H9 (cell line): ENCODE results near the gene KCTD21. TPM values are rescaled to one million over a fixed set of nuclear protein-coding genes. Genes with fewer than 3 reads are reported as not detected.

Source experiments
- DNase-seq: peaks from one replicate; pipeline ENCODE4 v3.0.0-alpha.2; 2017
- H2AFZ ChIP-seq: one replicate; pipeline ENCODE4 v1.6.1; 2013; ENCODE audit warnings: mild to moderate bottlenecking, low read length, control low read depth, moderate library complexity
- H2AK5ac ChIP-seq: 2 replicates; pipeline ENCODE4 v1.6.1; 2013; ENCODE audit warnings: low read length, control low read depth, mixed read lengths; ENCODE audit not compliant: insufficient read length
- H2BK120ac ChIP-seq: one replicate; pipeline ENCODE4 v1.6.1; 2013; ENCODE audit warnings: low read depth, mild to moderate bottlenecking, low read length, control low read depth, inconsistent platforms; ENCODE audit not compliant: poor library complexity, severe bottlenecking
- H2BK12ac ChIP-seq: 2 replicates; pipeline ENCODE4 v1.6.1; 2013; ENCODE audit warnings: low read length, control low read depth, mixed read lengths, low read depth; ENCODE audit not compliant: insufficient read length
- H2BK15ac ChIP-seq: 2 replicates; pipeline ENCODE4 v1.6.1; 2013; ENCODE audit warnings: low read depth, low read length, control low read depth
- H2BK20ac ChIP-seq: one replicate; pipeline ENCODE4 v1.6.1; 2013; ENCODE audit warnings: low read depth, mild to moderate bottlenecking, low read length, control low read depth, inconsistent platforms; ENCODE audit not compliant: poor library complexity, severe bottlenecking
- H2BK5ac ChIP-seq: 2 replicates; pipeline ENCODE4 v1.6.1; 2013; ENCODE audit warnings: low read length, control low read depth, mixed read lengths; ENCODE audit not compliant: insufficient read length
- H3K14ac ChIP-seq: 2 replicates; pipeline ENCODE4 v1.6.1; 2013; ENCODE audit warnings: low read length, control low read depth; ENCODE audit not compliant: insufficient read depth
- H3K18ac ChIP-seq: 2 replicates; pipeline ENCODE4 v1.6.1; 2013; ENCODE audit warnings: low read depth, mild to moderate bottlenecking, mixed read lengths, low read length, control low read depth; ENCODE audit not compliant: insufficient read length
- H3K23ac ChIP-seq: 2 replicates; pipeline ENCODE4 v1.6.1; 2013; ENCODE audit warnings: low read length, control low read depth, mixed read lengths, low read depth; ENCODE audit not compliant: insufficient read length
- H3K23me2 ChIP-seq: 2 replicates; pipeline ENCODE4 v1.6.1; 2013; ENCODE audit warnings: low read depth, mild to moderate bottlenecking, mixed read lengths, low read length, control low read depth; ENCODE audit not compliant: insufficient read length, poor library complexity, severe bottlenecking
- H3K27ac ChIP-seq: 2 replicates; pipeline ENCODE4 v1.5.1; 2013; ENCODE audit warnings: low read length, control low read depth, mixed read lengths, low read depth; ENCODE audit not compliant: insufficient read length
- H3K27me3 ChIP-seq: 2 replicates; pipeline ENCODE4 v1.6.1; 2013; ENCODE audit warnings: low read length, control low read depth, inconsistent platforms; ENCODE audit not compliant: insufficient read depth
- H3K4ac ChIP-seq: 2 replicates; pipeline ENCODE4 v1.6.1; 2013; ENCODE audit warnings: low read depth, mild to moderate bottlenecking, control low read depth, inconsistent platforms, low read length, moderate library complexity
- H3K4me1 ChIP-seq: 2 replicates; pipeline ENCODE4 v1.6.1; 2013; ENCODE audit warnings: low read length, control low read depth, inconsistent platforms; ENCODE audit not compliant: insufficient read depth
- H3K4me2 ChIP-seq: 2 replicates; pipeline ENCODE4 v1.6.1; 2013; ENCODE audit warnings: low read length, control low read depth, mixed read lengths; ENCODE audit not compliant: insufficient read length, insufficient read depth
- H3K56ac ChIP-seq: 2 replicates; pipeline ENCODE4 v1.6.1; 2013; ENCODE audit warnings: low read depth, mild to moderate bottlenecking, mixed read lengths, low read length, control low read depth; ENCODE audit not compliant: insufficient read length
- H3K79me1 ChIP-seq: 2 replicates; pipeline ENCODE4 v1.6.1; 2013; ENCODE audit warnings: low read depth, mild to moderate bottlenecking, moderate library complexity, low read length, control low read depth, inconsistent platforms; ENCODE audit not compliant: insufficient read depth, poor library complexity, severe bottlenecking
- H3K79me2 ChIP-seq: 2 replicates; pipeline ENCODE4 v1.6.1; 2013; ENCODE audit warnings: low read length, control low read depth, inconsistent platforms; ENCODE audit not compliant: insufficient read depth
- H3K9ac ChIP-seq: 2 replicates; pipeline ENCODE4 v1.6.1; 2013; ENCODE audit warnings: low read length, control low read depth, mixed read lengths; ENCODE audit not compliant: insufficient read length; ENCODE audit errors: extremely low read depth
- H3K9me3 ChIP-seq: one replicate; pipeline ENCODE4 v1.6.1; 2013; ENCODE audit warnings: low read depth, low read length, inconsistent platforms; ENCODE audit not compliant: control insufficient read depth
- H3T11ph ChIP-seq: one replicate; pipeline ENCODE4 v1.6.1; 2013; ENCODE audit warnings: mild to moderate bottlenecking, low read length, control low read depth, inconsistent platforms
- H4K20me1 ChIP-seq: one replicate; pipeline ENCODE4 v1.6.1; 2013; ENCODE audit not compliant: control insufficient read depth, insufficient read length, insufficient read depth
- H4K5ac ChIP-seq: 2 replicates; pipeline ENCODE4 v1.6.1; 2013; ENCODE audit warnings: low read depth, mild to moderate bottlenecking, mixed read lengths, low read length, control low read depth; ENCODE audit not compliant: insufficient read length
- H4K8ac ChIP-seq: replicated peaks from 2 replicates; pipeline ENCODE4 v1.6.1; 2013; ENCODE audit warnings: low read length, control low read depth, mixed read lengths, low read depth; ENCODE audit not compliant: insufficient read length
- H4K91ac ChIP-seq: 2 replicates; pipeline ENCODE4 v1.6.1; 2013; ENCODE audit warnings: low read depth, mild to moderate bottlenecking, moderate library complexity, mixed read lengths, low read length, control low read depth; ENCODE audit not compliant: insufficient read length
- H3K27ac Mint-ChIP-seq, 3 experiments: 2 replicates in 2 of 3; 3 replicates in 1 of 3; pipeline ENCODE4 v1.8.0; 2020 to 2021; ENCODE audit warnings: mixed read lengths in 3 of 3, mild to moderate bottlenecking in 1 of 3, moderate library complexity in 1 of 3
- H3K27me3 Mint-ChIP-seq: 2 replicates; pipeline ENCODE4 v1.8.0; 2021; ENCODE audit warnings: low read depth, mild to moderate bottlenecking, moderate library complexity, mixed read lengths
- H3K36me3 Mint-ChIP-seq, 3 experiments: 2 replicates in 2 of 3; 3 replicates in 1 of 3; pipeline ENCODE4 v1.8.0; 2020 to 2021; ENCODE audit warnings: low read depth in 3 of 3, mixed read lengths in 3 of 3; ENCODE audit not compliant: insufficient read depth in 1 of 3
- H3K4me1 Mint-ChIP-seq, 2 experiments: 2 replicates each; pipeline ENCODE4 v1.8.0; 2020; ENCODE audit warnings: mixed read lengths in 2 of 2
- H3K4me3 Mint-ChIP-seq, 2 experiments: 2 replicates in 1 of 2; 3 replicates in 1 of 2; pipeline ENCODE4 v1.8.0; 2020 to 2021; ENCODE audit warnings: mild to moderate bottlenecking in 2 of 2, mixed read lengths in 2 of 2, moderate library complexity in 1 of 2
- H3K9me3 Mint-ChIP-seq, 2 experiments: 2 replicates in 1 of 2; 3 replicates in 1 of 2; pipeline ENCODE4 v1.8.0; 2020; ENCODE audit warnings: mild to moderate bottlenecking in 2 of 2, mixed read lengths in 2 of 2, moderate library complexity in 1 of 2
- WGBS: extraction: QIAGEN DNeasy Blood & Tissue Kit; methylation state at CpG from one replicate; pipeline ENCODE4 v1.1.7; 2013; ENCODE audit warnings: missing lambda C conversion rate, low lambda C conversion rate, mixed read lengths; ENCODE audit not compliant: insufficient read length; ENCODE audit errors: extremely low coverage; 5-methylcytosine and 5-hydroxymethylcytosine counted together
- total RNA-seq: library from RNA; stranded (reverse); gene quantifications from 2 replicates; pipeline ENCODE4 v1.2.1, GENCODE V29; 2021
- TF ChIP-seq, protein P1 (sequence below): fragments of 200-600 bp; sonication (generic); conservative IDR thresholded peaks from 3 replicates; pipeline ENCODE4 v1.8.0; 2021; ENCODE audit warnings: antibody characterized with exemption, mild to moderate bottlenecking

Gene KCTD21
- total RNA-seq, 1 experiment from 2014 or later: 4.0 TPM

DNA sequence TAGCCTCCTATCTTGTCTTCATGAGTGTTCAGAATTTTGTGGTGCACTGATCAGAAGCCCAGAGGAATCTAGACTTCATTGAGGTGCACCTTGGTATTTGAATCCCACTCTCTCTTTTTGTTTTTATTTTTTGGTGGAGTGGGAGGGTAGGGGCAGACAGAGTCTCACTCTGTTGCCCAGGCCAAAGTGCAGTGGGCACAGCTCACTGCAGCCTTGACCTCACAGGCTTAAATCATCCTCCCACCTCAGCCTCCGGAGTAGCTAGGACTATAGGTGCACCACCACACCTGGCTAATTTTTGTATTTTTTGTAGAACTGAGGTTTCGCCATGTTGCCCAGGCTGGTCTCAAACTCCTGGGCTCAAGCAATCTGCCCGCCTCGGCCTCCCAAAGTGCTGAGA, 38.1 kb downstream of the KCTD21 start:
- Histone ChIP-seq H4K91ac (no peak overlapping the region), H3K27ac (no peak overlapping the region), H2BK5ac (no peak overlapping the region), H4K20me1 (no peaks in the 10 kb centered on the region), H2BK20ac (no peak overlapping the region), H3K23ac (no peak overlapping the region), H2BK15ac (no peak overlapping the region), H3K9me3 (no peaks in the 10 kb centered on the region), H2AFZ (no peak overlapping the region), H3K27me3 (no peaks in the 10 kb centered on the region), H3K4me2 (no peak overlapping the region), H4K8ac (no peak overlapping the region), H3K18ac (no peak overlapping the region), H2AK5ac (no peak overlapping the region), H4K5ac (no peak overlapping the region), H3K9ac (no peak overlapping the region), H3K14ac (no peak overlapping the region), H2BK120ac (no peak overlapping the region), H3K23me2 (no peaks in the 10 kb centered on the region), H3T11ph (no peak overlapping the region), H3K4ac (no peak overlapping the region), H3K79me1 (no peaks in the 10 kb centered on the region), H2BK12ac (no peak overlapping the region), H3K4me1 (no peaks in the 10 kb centered on the region), H3K56ac (no peak overlapping the region), H3K79me2 (no peaks in the 10 kb centered on the region)
- peaks cover 8 to 9% of the 10 kb centered on the region in 2 experiments for H3K4me1 Mint-ChIP-seq
- no peaks in the 10 kb centered on the region for H3K9me3 Mint-ChIP-seq
- H3K27ac Mint-ChIP-seq: peak overlapping the region in 1 of 3 experiments; percentile 11; a peak in 1 of 7 replicates
- TF ChIP-seq, protein P1, sequence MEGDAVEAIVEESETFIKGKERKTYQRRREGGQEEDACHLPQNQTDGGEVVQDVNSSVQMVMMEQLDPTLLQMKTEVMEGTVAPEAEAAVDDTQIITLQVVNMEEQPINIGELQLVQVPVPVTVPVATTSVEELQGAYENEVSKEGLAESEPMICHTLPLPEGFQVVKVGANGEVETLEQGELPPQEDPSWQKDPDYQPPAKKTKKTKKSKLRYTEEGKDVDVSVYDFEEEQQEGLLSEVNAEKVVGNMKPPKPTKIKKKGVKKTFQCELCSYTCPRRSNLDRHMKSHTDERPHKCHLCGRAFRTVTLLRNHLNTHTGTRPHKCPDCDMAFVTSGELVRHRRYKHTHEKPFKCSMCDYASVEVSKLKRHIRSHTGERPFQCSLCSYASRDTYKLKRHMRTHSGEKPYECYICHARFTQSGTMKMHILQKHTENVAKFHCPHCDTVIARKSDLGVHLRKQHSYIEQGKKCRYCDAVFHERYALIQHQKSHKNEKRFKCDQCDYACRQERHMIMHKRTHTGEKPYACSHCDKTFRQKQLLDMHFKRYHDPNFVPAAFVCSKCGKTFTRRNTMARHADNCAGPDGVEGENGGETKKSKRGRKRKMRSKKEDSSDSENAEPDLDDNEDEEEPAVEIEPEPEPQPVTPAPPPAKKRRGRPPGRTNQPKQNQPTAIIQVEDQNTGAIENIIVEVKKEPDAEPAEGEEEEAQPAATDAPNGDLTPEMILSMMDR: no peak
- H3K27me3 Mint-ChIP-seq: no peaks in the 10 kb centered on the region
- H3K4me3 Mint-ChIP-seq: no peak overlapping the region
- WGBS: no CpG with 5 or more reads among the region's 4 CpGs
- no peak for DNase-seq
- peaks cover 0 to 5% (median 3%) of the 10 kb centered on the region in 3 experiments; a peak in 6 of 7 replicates for H3K36me3 Mint-ChIP-seq
